Retinal pigment epithelial cell (primary cell): ENCODE measurements around the gene GUCA1C.

Experiments used
- DNase-seq: peaks from one replicate; pipeline ENCODE4 v3.0.0-alpha.2; 2010; ENCODE audit warnings: low read depth
- H3K4me3 ChIP-seq: 2 replicates; pipeline ENCODE4 v1.5.1; 2011; ENCODE audit warnings: mild to moderate bottlenecking, low read length, control low read depth, moderate library complexity
- TF ChIP-seq, protein P1 (sequence below): conservative IDR thresholded peaks from 2 replicates; pipeline ENCODE4 v1.5.1; 2011; ENCODE audit warnings: low read depth, low read length, control low read depth, inconsistent platforms

Gene GUCA1C

GRCh38 chr3:108946292-108947285 is 7.1 kb downstream of the GUCA1C start:
- no peak for DNase-seq
- no peak overlapping the region for H3K4me3 ChIP-seq
- TF ChIP-seq, protein P1, sequence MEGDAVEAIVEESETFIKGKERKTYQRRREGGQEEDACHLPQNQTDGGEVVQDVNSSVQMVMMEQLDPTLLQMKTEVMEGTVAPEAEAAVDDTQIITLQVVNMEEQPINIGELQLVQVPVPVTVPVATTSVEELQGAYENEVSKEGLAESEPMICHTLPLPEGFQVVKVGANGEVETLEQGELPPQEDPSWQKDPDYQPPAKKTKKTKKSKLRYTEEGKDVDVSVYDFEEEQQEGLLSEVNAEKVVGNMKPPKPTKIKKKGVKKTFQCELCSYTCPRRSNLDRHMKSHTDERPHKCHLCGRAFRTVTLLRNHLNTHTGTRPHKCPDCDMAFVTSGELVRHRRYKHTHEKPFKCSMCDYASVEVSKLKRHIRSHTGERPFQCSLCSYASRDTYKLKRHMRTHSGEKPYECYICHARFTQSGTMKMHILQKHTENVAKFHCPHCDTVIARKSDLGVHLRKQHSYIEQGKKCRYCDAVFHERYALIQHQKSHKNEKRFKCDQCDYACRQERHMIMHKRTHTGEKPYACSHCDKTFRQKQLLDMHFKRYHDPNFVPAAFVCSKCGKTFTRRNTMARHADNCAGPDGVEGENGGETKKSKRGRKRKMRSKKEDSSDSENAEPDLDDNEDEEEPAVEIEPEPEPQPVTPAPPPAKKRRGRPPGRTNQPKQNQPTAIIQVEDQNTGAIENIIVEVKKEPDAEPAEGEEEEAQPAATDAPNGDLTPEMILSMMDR = no peak

DNA sequence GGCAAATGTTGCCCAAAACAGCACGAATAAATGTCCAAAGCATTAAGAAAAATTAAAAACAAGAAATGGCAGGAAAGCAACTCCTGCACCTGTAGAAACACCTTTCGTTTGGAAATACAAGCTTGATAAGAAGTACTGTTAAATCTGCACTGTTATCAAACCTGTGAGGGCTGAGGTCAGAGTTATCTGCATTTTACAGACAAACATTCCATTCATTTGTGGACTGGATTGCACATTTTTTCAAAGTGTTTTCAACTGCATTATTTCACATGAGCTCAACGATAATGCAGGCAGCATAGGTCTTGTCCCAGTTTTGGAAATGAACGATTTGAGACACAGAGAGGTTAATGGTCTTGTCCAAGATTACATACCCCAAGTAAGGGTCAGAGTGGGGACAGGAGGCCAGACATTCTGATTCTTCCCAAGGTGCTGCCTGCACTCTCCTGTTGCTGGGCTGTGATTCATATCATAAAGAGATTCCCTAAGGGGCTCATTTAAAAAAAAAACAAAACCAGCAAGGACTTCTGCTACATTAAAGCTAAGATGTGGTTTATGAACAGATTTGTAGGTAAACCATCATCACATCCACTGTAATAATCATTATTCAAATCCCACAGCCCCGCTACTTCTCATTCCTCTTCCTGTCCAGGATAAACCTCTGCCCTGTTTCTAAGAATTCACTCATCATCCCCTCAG is 13.0 kb downstream of the GUCA1C start:
- TF ChIP-seq, protein P1 = no peak
- no peak overlapping the region for H3K4me3 ChIP-seq
- DNase-seq = no peak

DNA sequence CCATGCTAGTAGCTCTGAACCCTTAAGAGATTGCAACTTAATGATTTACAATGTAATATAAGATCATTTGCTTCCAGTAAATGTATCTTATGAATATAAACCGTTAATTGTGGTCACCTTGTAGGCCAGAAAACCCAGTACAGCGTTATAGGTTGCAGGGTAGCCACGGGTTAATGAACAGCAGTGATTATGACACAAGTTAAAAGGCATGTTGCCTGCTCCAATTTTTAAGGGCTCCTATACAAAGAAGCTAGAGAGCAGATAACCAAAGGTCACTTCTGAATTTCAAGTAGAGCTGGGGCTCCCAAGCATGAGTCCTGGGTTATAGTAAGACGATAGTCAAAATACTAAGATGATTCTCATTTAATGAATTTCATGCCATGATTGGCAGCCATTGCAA is 13.5 kb downstream of the GUCA1C start:
- TF ChIP-seq, protein P1 = no peak
- no peak overlapping the region for H3K4me3 ChIP-seq
- DNase-seq = no peak

DNA sequence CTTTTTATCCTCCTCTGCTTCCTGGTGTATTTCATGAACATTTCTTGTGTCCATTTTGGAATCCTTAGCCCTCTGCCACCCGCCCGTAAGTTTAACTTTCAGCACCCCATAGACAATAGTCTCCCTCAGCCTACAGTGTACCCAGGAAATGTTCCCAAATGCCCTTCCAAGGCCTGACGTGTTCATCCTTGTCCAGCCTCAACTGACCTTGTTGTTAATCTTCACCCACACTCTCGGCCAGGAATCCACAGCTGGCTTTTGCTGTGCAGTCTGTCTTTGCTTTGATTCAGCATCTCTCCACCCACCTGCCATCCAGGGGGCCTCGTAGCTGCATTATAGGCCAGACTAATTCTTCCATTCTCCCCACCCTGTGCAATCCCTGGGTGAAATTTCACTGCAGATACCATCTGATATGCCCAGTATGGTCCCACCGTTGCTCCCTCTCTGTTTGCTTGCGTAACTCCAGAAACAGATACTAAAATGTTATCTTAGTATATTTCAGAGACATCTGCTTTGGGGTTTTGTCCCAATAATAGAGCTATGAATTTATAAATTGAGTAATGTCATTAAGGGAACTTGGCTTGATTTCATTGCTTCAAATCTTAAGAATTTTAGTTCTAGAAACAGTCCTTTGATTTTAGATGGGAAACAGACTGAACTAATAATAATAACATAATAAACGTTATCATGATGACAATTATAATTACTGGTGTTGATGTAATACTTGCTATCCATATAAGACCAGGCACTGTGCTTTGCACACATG is 16.6 kb downstream of the GUCA1C start:
- TF ChIP-seq, protein P1 = no peak
- no peak for DNase-seq
- H3K4me3 ChIP-seq = no peak overlapping the region

- DNase-seq = no peak
- TF ChIP-seq, protein P1 = no peak
- H3K4me3 ChIP-seq = no peak overlapping the region
Observed at GRCh38 chr3:108931035-108931434, 22.6 kb downstream of the GUCA1C start.

DNA sequence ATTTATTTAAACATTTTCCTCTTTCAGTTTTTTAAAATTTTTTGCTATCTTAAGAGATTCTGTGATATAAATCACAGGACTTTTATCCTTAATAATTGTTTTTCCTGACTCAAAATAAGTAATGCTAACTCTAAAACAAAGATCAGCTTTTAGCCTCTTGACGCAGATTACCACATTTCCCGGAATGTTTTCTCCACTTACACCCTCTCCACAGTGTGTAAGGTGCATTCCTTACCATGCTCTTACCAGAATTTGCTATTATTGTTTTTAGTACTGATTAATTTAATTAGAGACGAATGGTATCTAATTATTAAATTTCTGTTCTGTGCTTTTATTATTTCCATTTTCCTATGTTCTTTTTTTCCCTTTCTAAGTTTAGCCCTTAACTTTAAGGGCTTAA is 34.8 kb downstream of the GUCA1C start:
- TF ChIP-seq, protein P1 = no peak
- DNase-seq = no peak
- H3K4me3 ChIP-seq = no peak overlapping the region
